HepG2 (cell line): ENCODE measurements around the gene TEKT1. TPM values are rescaled to one million over a fixed set of nuclear protein-coding genes. Genes with fewer than 3 reads are reported as not detected.

Experiments
- ETS1 ChIP-seq: sonication (generic); formaldehyde crosslinking; IDR thresholded peaks from 2 replicates; pipeline ENCODE4 v1.4.0; 2020; ENCODE audit warnings: missing genetic modification reagents
- KDM2A ChIP-seq: sonication (generic); formaldehyde crosslinking; IDR thresholded peaks from 2 replicates; pipeline ENCODE4 v1.4.0; 2020; ENCODE audit warnings: low read depth, missing genetic modification reagents, borderline replicate concordance
- KDM4B ChIP-seq: sonication (generic); formaldehyde crosslinking; IDR thresholded peaks from 2 replicates; pipeline ENCODE4 v1.4.0; 2020; ENCODE audit warnings: missing genetic modification reagents
- RCOR2 ChIP-seq: IDR thresholded peaks from 2 replicates; pipeline ENCODE4 v1.6.1; 2016; ENCODE audit warnings: missing biosample characterization, missing genetic modification reagents
- TP53 ChIP-seq: sonication (generic); formaldehyde crosslinking; conservative IDR thresholded peaks from 2 replicates; pipeline ENCODE4 v1.4.0; 2020; ENCODE audit warnings: missing genetic modification reagents
- XBP1 ChIP-seq: sonication (generic); formaldehyde crosslinking; IDR thresholded peaks from 2 replicates; pipeline ENCODE4 v1.5.0; 2020; ENCODE audit warnings: missing genetic modification reagents
- ZBTB8A ChIP-seq: sonication (generic); formaldehyde crosslinking; IDR thresholded peaks from 2 replicates; pipeline ENCODE4 v1.4.0; 2020; ENCODE audit warnings: mild to moderate bottlenecking, low read depth, missing genetic modification reagents, borderline replicate concordance
- ZHX2 ChIP-seq, 2 experiments: sonication (generic) in 1 of 2; formaldehyde crosslinking in 1 of 2; IDR thresholded peaks; 2 replicates each; pipeline versions ENCODE4 v1.6.1 to v1.9.0; 2014 to 2022; ENCODE audit warnings: antibody characterized with exemption in 1 of 2, borderline replicate concordance in 1 of 2, inconsistent platforms in 1 of 2, low read depth in 1 of 2, missing genetic modification reagents in 1 of 2
- ZNF556 ChIP-seq: sonication (generic); formaldehyde crosslinking; IDR thresholded peaks from 2 replicates; pipeline ENCODE4 v1.4.0; 2020; ENCODE audit warnings: mild to moderate bottlenecking, missing genetic modification reagents, borderline replicate concordance
- ZNF607 ChIP-seq: sonication (generic); formaldehyde crosslinking; IDR thresholded peaks from 2 replicates; pipeline ENCODE4 v1.5.1; 2020; ENCODE audit warnings: missing genetic modification reagents, mild to moderate bottlenecking, borderline replicate concordance
- ZNF891 ChIP-seq: sonication (generic); formaldehyde crosslinking; IDR thresholded peaks from 2 replicates; pipeline ENCODE4 v1.5.0; 2020; ENCODE audit warnings: mild to moderate bottlenecking, missing genetic modification reagents
- polyA plus RNA-seq, 8 experiments: library from polyadenylated mRNA; depleted of rRNA in 3 of 8; stranded (reverse) in 7 of 8; unstranded in 1 of 8; fragments of >200 nt; fragmentation: Illumina TruSeq in 4 of 8; extraction: Trizol in 4 of 8; gene quantifications; 2 replicates each; pipeline versions ENCODE4 v1.2.1 to v1.2.3, GENCODE V29; 2011 to 2016; ENCODE audit warnings: low read depth in 4 of 8, missing spikeins in 1 of 8, mixed read lengths in 1 of 8; ENCODE audit not compliant: insufficient read depth in 1 of 8
- total RNA-seq, 5 experiments: library from RNA; depleted of rRNA; stranded (reverse); fragments of >200 nt; fragmentation: Illumina TruSeq; extraction: Trizol; gene quantifications; 2 replicates each; pipeline ENCODE4 v1.2.3, GENCODE V29; 2016; ENCODE audit warnings: low read depth in 1 of 5
- TF ChIP-seq, protein P1 (sequence below): sonication (generic); formaldehyde crosslinking; IDR thresholded peaks from 2 replicates; pipeline ENCODE4 v1.4.0; 2020; ENCODE audit warnings: missing genetic modification reagents, mild to moderate bottlenecking, borderline replicate concordance
- TF ChIP-seq, protein P2 (sequence below): IDR thresholded peaks from 2 replicates; pipeline ENCODE4 v1.6.1; 2012; ENCODE audit warnings: inconsistent platforms

TEKT1 gene
- total and polyA plus RNA-seq, 2 of the 13 experiments (the other 11 are each of a cell fraction or from before 2014, with no cell fraction given) = not detected

DNA sequence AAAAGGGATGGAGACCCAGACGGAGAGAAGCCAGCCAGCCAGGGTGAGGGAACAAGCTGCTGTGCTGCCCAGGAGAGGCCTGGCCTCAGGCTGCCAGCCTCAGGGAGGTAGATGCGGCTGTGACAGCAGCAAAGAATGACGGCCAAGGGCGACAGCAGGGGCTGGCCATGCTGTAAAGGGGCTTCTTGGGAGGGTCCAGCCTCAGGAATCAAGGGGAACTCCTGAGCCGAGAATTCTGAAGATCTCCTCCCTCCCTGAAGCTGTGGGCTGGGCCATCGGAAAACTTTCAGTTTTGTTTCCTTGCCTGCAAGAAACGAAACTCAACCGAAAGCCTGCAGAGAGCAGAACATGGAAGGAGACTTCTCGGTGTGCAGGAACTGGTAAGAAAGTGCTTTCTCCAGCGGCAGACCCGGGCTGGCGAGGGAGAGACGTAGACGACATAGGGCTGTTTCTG, 75.8 kb downstream of the TEKT1 start, which contains the start of gene XAF1 (continued):
- no peak for TF ChIP-seq ZHX2 (IDR thresholded peaks at IDR 0.05; ENCODE audit: low read depth)
- no peak for TF ChIP-seq ZHX2 (CRISPR knock-in tag; IDR thresholded peaks at IDR 0.05; ENCODE audit: borderline replicate concordance)
- TF ChIP-seq RCOR2 (CRISPR knock-in tag) = no peak
- TF ChIP-seq ZNF607 = no peak
- no peak for TF ChIP-seq TP53
- TF ChIP-seq, protein P1, sequence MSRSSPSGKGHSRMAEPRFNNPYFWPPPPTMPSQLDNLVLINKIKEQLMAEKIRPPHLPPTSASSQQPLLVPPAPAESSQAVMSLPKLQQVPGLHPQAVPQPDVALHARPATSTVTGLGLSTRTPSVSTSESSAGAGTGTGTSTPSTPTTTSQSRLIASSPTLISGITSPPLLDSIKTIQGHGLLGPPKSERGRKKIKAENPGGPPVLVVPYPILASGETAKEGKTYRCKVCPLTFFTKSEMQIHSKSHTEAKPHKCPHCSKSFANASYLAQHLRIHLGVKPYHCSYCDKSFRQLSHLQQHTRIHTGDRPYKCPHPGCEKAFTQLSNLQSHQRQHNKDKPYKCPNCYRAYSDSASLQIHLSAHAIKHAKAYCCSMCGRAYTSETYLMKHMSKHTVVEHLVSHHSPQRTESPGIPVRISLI (CRISPR knock-in tag) = no peak
- no peak for TF ChIP-seq XBP1 (CRISPR knock-in tag)
- TF ChIP-seq ZBTB8A (CRISPR knock-in tag) = no peak
- TF ChIP-seq KDM4B = no peak
- TF ChIP-seq ZNF891 (CRISPR knock-in tag) = no peak
- no peak for TF ChIP-seq ETS1
- TF ChIP-seq, protein P2, sequence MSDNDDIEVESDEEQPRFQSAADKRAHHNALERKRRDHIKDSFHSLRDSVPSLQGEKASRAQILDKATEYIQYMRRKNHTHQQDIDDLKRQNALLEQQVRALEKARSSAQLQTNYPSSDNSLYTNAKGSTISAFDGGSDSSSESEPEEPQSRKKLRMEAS = no peak
- 0 out of 2 replicates have a peak, but pooled peaks have one; percentile 26 for TF ChIP-seq ZNF556 (CRISPR knock-in tag)
- TF ChIP-seq KDM2A (CRISPR knock-in tag) = no peak
